IPS-15b (cell line): ENCODE results near the gene CASKIN2.

Experiments used
- H3K27me3 ChIP-seq: one replicate; pipeline ENCODE4 v1.6.1; 2013; ENCODE audit warnings: low read length; ENCODE audit not compliant: control insufficient read depth, insufficient read depth
- H3K36me3 ChIP-seq: one replicate; pipeline ENCODE4 v1.6.1; 2013; ENCODE audit warnings: low read length; ENCODE audit not compliant: control insufficient read depth, insufficient read depth
- H3K4me1 ChIP-seq: one replicate; pipeline ENCODE4 v1.6.1; 2013; ENCODE audit warnings: mild to moderate bottlenecking, low read length; ENCODE audit not compliant: control insufficient read depth, insufficient read depth
- H3K4me3 ChIP-seq: one replicate; pipeline ENCODE4 v1.5.1; 2013; ENCODE audit warnings: low read depth, low read length
- H3K9ac ChIP-seq: one replicate; pipeline ENCODE4 v1.6.1; 2013; ENCODE audit warnings: low read depth, mild to moderate bottlenecking, low read length
- H3K9me3 ChIP-seq: one replicate; pipeline ENCODE4 v1.6.1; 2013; ENCODE audit warnings: mild to moderate bottlenecking, low read length; ENCODE audit not compliant: control insufficient read depth, insufficient read depth

CASKIN2 gene

DNA sequence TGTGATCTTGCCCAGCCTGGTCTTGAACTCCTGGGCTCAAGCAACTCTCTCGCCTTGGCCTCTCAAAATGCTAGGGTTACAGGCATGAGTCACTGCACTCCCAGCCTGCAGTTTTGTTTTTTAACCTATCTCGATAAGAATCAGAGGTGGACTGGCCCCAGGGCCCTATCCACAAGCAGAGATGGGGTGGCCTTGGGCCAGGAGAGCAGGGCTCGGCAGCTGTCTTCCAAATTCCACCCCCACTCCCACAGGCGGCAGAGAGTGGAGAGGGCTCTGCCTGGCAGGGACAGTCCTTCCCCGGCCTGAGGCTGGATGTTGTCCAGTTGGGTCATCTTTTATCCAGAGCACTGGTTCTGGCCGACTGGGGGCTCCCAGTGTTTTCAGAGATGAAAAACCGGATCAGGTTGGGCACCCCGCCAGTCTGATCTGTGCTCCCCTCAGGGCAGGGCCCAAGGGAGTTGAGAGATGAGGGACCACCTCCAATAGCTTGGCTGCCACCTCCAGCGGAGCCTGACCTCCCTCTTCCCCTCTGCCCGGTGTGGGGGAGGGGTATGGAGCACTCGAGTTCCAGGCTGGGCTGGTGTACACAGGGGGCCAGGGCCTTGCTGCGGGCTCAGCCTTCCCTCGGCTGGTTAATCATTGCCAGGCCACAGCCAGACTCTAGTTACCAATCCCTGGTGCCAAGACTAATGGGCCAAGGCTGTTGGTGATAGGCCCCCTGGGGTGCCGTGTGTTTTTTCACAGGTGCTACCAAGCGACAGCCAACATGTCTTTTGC lies 41.9 kb upstream of the CASKIN2 start:
- H3K27me3 ChIP-seq: no peaks in the 10 kb centered on the region
- peaks cover 5% of the 10 kb centered on the region for H3K36me3 ChIP-seq
- no peaks in the 10 kb centered on the region for H3K9me3 ChIP-seq
- H3K4me3 ChIP-seq: no peak overlapping the region
- H3K4me1 ChIP-seq: no peaks in the 10 kb centered on the region
- peak overlapping the region; percentile 70 for H3K9ac ChIP-seq

DNA sequence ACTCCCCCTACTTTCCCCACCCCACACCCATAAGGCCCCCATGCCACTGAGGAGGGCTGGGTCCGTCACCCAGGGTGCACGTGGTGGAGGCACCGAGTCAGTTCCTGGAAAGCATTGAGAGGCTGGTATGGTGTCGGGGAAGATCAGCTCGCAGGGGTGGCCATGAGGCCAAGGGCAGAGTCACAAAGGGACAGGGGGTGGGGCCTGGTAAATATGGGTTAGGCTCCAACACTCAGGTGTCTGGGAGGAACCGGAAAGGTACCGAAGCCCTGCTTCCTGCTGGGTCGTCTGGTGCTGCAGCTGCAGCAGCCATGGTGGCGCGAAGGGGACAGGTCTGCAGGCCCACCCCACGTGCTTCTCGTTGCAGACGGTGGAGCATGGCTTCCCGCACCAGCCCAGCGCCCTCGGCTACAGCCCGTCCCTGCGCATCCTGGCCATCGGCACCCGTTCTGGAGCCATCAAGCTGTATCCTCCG lies 40.4 kb upstream of the CASKIN2 start:
- Histone ChIP-seq H3K4me1 (peaks cover 5% of the 10 kb centered on the region), H3K9me3 (no peaks in the 10 kb centered on the region), H3K27me3 (no peaks in the 10 kb centered on the region), H3K9ac (no peak overlapping the region), H3K4me3 (no peak overlapping the region), H3K36me3 (peaks cover 8% of the 10 kb centered on the region)

DNA sequence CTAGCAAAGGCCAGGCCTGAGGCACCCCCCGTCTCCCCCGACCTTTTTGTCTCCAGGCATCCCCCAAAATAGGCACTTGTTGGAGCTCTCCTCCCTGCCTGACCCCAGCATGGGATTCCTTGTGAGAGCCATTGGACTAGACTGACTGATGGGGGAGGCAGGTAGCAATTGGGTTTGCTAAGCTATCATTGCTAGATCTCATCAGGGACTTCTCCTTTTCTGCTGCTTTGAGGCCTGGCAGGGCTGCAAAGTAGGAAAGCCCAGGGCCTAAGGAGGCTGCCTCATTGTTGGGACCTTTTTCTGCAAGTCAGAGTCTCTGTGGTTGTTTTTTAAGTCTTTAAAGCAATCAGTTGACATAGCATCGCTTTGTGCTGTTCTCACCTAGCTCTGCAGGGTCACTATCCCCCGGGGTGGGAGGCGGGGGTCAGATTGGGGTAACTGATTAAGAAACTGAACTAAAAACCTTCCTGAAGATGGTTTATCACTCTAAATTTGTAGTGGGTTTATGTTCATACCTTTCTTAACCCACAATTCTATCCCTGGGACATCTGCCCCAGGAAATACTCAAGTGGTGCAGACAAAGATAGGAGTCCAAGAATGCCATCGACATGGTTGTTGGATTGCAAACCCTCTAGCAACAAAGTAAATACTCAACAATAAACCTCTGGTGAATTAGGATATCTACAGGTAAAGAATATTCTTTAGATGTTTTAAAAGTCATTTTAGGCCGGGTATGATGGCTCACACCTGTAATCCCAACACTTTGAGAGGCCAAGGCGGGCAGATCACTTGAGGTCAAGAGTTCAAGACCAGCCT lies 38.2 kb upstream of the CASKIN2 start:
- H3K4me3 ChIP-seq: no peak overlapping the region
- H3K4me1 ChIP-seq: peaks cover 12% of the 10 kb centered on the region
- no peak overlapping the region for H3K9ac ChIP-seq
- H3K9me3 ChIP-seq: no peaks in the 10 kb centered on the region
- no peaks in the 10 kb centered on the region for H3K27me3 ChIP-seq
- H3K36me3 ChIP-seq: peaks cover 2% of the 10 kb centered on the region

DNA sequence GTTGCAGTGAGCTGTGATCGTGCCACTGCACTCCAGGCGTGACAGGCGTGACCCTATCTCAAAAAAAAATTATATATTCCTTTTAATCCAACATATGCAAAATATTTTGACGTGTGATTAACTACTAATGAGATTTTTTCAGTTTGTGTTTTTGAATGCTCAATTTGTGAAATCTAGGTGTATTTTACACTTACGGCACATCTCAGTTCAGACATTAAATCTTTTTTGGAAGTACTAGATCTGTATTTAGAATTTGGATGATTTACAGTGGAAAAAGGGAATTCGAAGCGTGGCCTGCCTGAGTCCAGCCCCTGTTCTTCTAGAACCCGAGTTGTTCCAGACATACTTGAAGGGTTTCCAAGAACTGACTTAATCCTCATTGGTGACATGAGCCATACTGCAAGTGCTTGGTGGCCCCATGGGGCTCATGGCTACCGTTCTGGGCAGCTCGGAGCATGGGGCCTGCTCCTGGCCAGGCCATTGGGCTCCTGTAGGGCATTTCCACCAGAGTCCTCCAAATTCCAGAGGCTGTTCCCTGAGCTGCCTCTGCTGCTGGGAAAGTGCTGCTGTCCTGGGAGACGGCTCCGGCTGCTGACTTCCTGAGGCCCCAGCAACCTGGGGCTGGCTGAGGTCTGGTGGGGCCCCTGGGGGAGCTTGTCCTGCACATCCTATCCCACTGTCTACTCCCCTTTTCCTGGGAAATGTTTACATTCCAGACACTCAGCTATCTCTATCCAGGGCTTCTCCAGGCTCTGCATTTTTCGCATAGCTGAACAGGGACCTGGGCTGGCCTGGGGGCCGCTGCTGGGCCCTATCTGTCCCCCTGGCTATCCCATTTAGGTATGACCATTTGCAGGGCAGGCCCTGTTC lies 37.3 kb upstream of the CASKIN2 start:
- Histone ChIP-seq H3K4me3 (no peak overlapping the region), H3K27me3 (no peaks in the 10 kb centered on the region), H3K9me3 (no peaks in the 10 kb centered on the region), H3K4me1 (peaks cover 12% of the 10 kb centered on the region), H3K9ac (no peak overlapping the region), H3K36me3 (peaks cover 2% of the 10 kb centered on the region)

DNA sequence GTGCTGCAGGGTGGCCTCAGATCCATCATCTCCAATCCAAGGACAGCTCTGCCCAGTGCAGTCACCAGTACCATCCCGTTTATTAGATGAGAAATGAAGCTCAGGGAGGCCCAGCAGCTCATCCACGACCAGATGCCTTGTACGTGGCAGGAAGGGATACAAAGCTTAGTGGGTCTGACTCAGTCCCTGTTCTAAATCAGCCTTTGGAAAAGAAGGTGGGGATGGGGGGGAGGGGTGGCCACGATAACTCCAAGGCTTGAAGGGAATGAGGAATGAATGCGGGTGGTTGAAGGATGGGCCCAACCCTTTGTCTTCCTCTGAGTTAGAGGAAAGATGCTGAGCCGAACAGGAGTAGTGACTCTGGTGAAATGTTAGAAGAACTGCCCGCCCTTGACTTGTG lies 35.9 kb upstream of the CASKIN2 start:
- no peak overlapping the region for H3K4me3 ChIP-seq

DNA sequence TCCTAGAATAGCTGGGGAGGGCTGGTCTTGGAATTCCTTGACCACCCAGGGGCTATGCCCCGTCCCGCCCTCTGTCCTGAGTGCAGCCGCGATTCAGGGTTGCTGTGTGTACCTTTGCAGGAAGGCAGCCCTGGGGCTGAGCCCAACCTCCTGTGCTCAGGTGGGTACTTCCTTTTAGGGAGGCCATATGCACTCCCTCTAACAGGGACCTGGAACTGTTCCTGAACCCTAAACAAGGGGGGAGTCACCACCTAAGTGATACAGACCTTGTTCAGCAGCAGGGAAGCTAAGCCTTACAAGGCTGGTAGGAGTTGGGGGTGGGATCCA lies 34.8 kb upstream of the CASKIN2 start:
- peaks cover 2% of the 10 kb centered on the region for H3K36me3 ChIP-seq
- no peaks in the 10 kb centered on the region for H3K9me3 ChIP-seq
- H3K9ac ChIP-seq: no peak overlapping the region
- peaks cover 14% of the 10 kb centered on the region for H3K4me1 ChIP-seq
- no peaks in the 10 kb centered on the region for H3K27me3 ChIP-seq
- peak overlapping the region; percentile 43 for H3K4me3 ChIP-seq

More for the DNA sequence above, 35.9 kb upstream of the CASKIN2 start:
- Histone ChIP-seq H3K27me3 (no peaks in the 10 kb centered on the region), H3K9me3 (no peaks in the 10 kb centered on the region), H3K9ac (no peak overlapping the region), H3K4me1 (peaks cover 12% of the 10 kb centered on the region), H3K36me3 (peaks cover 2% of the 10 kb centered on the region)

DNA sequence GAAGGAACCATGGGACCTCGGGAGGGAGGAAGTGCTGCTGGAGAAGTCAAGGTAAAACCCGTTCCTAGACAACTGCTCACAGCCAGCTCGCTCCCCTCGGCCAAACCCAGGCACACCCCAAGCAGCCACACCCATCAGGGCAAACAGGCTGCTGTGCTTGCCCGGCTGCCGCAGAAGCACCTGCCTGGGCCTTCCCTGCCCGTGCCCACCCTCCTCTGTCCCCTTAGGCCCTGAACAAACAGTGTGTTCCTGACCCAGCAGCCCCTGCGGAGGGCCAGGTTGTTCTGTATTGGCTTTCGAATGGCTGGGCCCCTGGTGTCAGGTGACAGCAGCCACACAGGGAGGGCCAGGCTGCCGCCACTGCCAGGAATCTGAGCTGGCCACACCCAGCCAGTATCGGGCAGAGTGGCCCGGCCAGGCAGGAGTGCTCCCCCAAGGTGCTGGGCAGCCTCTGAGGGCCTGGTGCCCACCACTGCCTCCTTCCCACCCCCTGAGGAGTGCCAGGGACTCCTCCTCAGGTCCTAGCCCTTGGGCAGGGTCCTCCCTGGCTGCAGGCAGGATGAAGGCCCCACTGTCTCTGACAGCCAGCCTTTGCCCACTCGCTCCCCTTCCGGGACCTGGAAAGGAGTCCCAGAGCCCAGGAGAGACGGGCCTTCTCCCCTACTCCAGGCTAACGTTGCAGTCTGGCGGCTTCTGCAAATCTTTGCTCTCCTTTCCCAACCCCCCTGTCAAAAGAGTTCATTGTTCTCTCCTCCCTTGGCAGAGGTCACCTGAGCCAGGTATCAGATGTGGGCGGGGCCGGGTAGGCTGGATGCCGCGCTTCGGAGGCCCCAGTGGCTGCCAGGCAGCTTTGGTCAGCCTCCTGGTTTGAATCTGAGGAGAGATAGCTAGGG lies 34.2 kb upstream of the CASKIN2 start:
- H3K4me3 ChIP-seq: peak overlapping the region; percentile 43
- H3K9ac ChIP-seq: peak overlapping the region; percentile 24
- H3K27me3 ChIP-seq: no peaks in the 10 kb centered on the region
- no peaks in the 10 kb centered on the region for H3K9me3 ChIP-seq
- H3K36me3 ChIP-seq: peaks cover 2% of the 10 kb centered on the region
- peaks cover 14% of the 10 kb centered on the region for H3K4me1 ChIP-seq

DNA sequence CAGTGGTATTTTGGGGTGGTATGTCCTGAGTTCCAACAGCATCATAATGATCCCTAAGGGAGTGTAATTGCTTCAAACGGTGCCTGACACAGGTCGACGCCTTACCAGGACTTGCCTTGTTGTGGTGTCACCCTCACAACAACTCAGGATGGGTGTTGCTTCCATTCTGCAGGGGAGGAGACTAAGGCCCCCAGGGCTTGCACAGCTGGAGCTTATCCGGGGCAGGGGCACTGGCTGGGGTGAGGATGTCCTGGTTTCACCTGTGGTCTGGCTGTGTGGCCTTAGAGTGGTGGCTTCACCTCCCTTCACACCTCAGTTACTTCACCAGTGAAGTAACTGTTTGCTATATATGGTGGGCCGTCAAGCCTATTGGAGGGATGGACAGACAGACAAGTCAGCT lies 33.5 kb upstream of the CASKIN2 start:
- Histone ChIP-seq H3K36me3 (peaks cover 2% of the 10 kb centered on the region), H3K27me3 (no peaks in the 10 kb centered on the region), H3K4me1 (peaks cover 14% of the 10 kb centered on the region), H3K9ac (no peak overlapping the region), H3K4me3 (peak overlapping the region; percentile 43), H3K9me3 (no peaks in the 10 kb centered on the region)

DNA sequence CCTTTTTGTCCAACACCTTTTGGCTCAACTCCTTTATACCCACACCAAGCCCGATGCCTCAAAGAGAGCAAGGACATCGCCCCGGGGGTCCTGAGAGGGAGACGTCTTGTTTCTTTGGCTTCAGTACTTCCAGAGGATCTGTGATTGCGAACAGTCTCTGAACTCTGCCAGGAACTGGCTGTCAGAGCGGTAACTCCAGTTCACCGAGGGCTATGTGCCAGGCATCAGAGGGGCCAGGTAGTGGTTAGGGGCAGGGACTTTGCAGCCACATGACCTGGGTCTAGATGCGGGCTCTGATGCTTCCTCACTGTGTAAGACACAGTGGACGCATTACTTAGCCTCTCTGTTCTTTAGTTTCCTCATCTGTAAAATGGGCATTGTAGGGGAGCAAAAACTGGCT lies 31.8 kb upstream of the CASKIN2 start:
- H3K9me3 ChIP-seq: no peaks in the 10 kb centered on the region
- H3K4me1 ChIP-seq: peaks cover 14% of the 10 kb centered on the region
- H3K27me3 ChIP-seq: no peaks in the 10 kb centered on the region
- H3K36me3 ChIP-seq: peaks cover 2% of the 10 kb centered on the region
- H3K9ac ChIP-seq: no peak overlapping the region
- H3K4me3 ChIP-seq: no peak overlapping the region

DNA sequence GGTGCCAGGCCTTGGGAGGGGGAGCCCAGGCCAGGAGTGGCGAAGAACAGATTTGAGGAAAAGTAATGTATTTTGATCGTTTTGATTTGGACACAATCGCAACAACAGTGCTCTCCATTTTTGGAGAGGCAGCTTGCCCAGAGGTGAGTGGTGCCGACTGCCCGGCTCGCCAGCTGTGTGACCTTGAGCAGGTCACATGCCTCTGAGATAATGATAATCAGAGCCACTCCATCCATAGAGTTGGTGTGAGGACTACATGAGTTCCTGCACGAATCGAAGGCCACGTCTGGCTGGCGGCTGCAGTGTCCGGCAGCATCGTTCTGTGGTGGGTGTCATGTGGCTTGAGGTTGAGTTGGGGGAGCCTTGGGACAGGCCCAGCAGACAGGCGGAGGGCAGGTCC lies 30.8 kb upstream of the CASKIN2 start:
- no peaks in the 10 kb centered on the region for H3K27me3 ChIP-seq
- H3K9me3 ChIP-seq: no peaks in the 10 kb centered on the region
- no peaks in the 10 kb centered on the region for H3K36me3 ChIP-seq
- no peak overlapping the region for H3K9ac ChIP-seq
- H3K4me3 ChIP-seq: no peak overlapping the region
- peaks cover 14% of the 10 kb centered on the region for H3K4me1 ChIP-seq

DNA sequence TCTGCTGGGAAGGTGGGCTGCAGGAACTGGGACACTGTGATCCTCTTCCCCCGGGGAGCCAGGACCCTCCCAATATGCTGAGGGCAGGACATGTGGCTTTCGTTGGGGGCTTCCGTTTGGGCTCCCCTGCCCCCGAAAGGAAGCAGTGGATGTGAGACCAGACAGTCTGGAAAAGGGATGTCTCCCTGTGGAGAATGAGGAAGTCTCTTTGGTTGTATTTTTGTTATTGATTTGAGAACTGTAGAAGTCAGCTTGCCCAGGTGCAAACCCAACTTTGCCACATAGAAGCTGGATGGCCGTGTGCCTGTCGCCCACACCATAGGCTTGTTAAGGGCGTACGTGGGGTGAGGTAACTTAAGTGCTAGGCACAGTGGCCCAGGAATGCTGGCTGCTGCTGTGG lies 28.9 kb upstream of the CASKIN2 start:
- no peaks in the 10 kb centered on the region for H3K9me3 ChIP-seq
- H3K36me3 ChIP-seq: no peaks in the 10 kb centered on the region
- H3K4me3 ChIP-seq: no peak overlapping the region
- H3K27me3 ChIP-seq: no peaks in the 10 kb centered on the region
- H3K4me1 ChIP-seq: peaks cover 7% of the 10 kb centered on the region
- H3K9ac ChIP-seq: no peak overlapping the region
